GM23248 (cell line): ENCODE data around the gene NT5DC3. TPM values are rescaled to one million over a fixed set of nuclear protein-coding genes. Genes with fewer than 3 reads are reported as not detected.

Source experiments
- DNase-seq: peaks from one replicate; pipeline ENCODE4 v3.0.0-alpha.2; 2015
- H2AFZ ChIP-seq: fragments of 200-600 bp; sonication (generic); 2 replicates; pipeline ENCODE4 v1.6.1; 2016; ENCODE audit warnings: antibody characterized with exemption
- H3F3A ChIP-seq: fragments of 200-600 bp; sonication (generic); 2 replicates; pipeline ENCODE4 v1.6.1; 2016; ENCODE audit warnings: mild to moderate bottlenecking, antibody characterized with exemption, mixed run types; ENCODE audit not compliant: insufficient read depth
- H3K27ac ChIP-seq: fragments of 200-600 bp; sonication (generic); 2 replicates; pipeline ENCODE4 v1.5.1; 2016; ENCODE audit warnings: mild to moderate bottlenecking
- H3K27me3 ChIP-seq: fragments of 200-600 bp; sonication (generic); replicated peaks from 2 replicates; pipeline ENCODE4 v1.6.1; 2016; ENCODE audit warnings: mild to moderate bottlenecking; ENCODE audit not compliant: insufficient read depth
- H3K36me3 ChIP-seq: fragments of 200-600 bp; sonication (generic); 2 replicates; pipeline ENCODE4 v1.6.1; 2016; ENCODE audit warnings: low read depth, mild to moderate bottlenecking
- H3K4me1 ChIP-seq: fragments of 200-600 bp; sonication (generic); 2 replicates; pipeline ENCODE4 v1.6.1; 2016; ENCODE audit warnings: mild to moderate bottlenecking; ENCODE audit not compliant: insufficient read depth
- H3K4me2 ChIP-seq: fragments of 200-600 bp; sonication (generic); one replicate; pipeline ENCODE4 v1.6.1; 2016; ENCODE audit warnings: mild to moderate bottlenecking; ENCODE audit not compliant: unreplicated experiment
- H3K4me3 ChIP-seq: fragments of 200-600 bp; sonication (generic); 2 replicates; pipeline ENCODE4 v1.5.1; 2016; ENCODE audit warnings: mild to moderate bottlenecking
- H3K79me2 ChIP-seq: fragments of 200-600 bp; sonication (generic); 2 replicates; pipeline ENCODE4 v1.6.1; 2016; ENCODE audit warnings: mild to moderate bottlenecking; ENCODE audit not compliant: insufficient read depth
- H3K9ac ChIP-seq: fragments of 200-600 bp; sonication (generic); 2 replicates; pipeline ENCODE4 v1.6.1; 2016; ENCODE audit warnings: mild to moderate bottlenecking
- H3K9me2 ChIP-seq: fragments of 200-600 bp; sonication (generic); 2 replicates; pipeline ENCODE4 v1.6.1; 2016; ENCODE audit warnings: mixed run types, mild to moderate bottlenecking, moderate library complexity; ENCODE audit not compliant: insufficient read depth
- H3K9me3 ChIP-seq: fragments of 200-600 bp; sonication (generic); one replicate; pipeline ENCODE4 v1.6.1; 2017; ENCODE audit warnings: low read depth
- H4K20me1 ChIP-seq: fragments of 200-600 bp; sonication (generic); 2 replicates; pipeline ENCODE4 v1.6.0; 2016; ENCODE audit not compliant: insufficient read depth
- EZH2 ChIP-seq: fragments of 200-600 bp; sonication (generic); IDR thresholded peaks from 2 replicates; pipeline ENCODE4 v1.6.1; 2018; ENCODE audit warnings: antibody characterized with exemption, mild to moderate bottlenecking; ENCODE audit not compliant: insufficient read depth, poor library complexity, severe bottlenecking
- EZH2phosphoT487 ChIP-seq: fragments of 200-600 bp; sonication (generic); IDR thresholded peaks from 2 replicates; pipeline ENCODE4 v1.6.1; 2018; ENCODE audit warnings: antibody characterized with exemption, moderate library complexity, mild to moderate bottlenecking, low read depth; ENCODE audit not compliant: insufficient read depth
- WGBS, 2 experiments: methylation state at CpG; one replicate each; pipeline ENCODE4 v1.1.6; 2015 to 2017; ENCODE audit warnings: low lambda C conversion rate in 2 of 2, low coverage in 1 of 2; ENCODE audit errors: missing lambda C conversion rate in 2 of 2; 5-methylcytosine and 5-hydroxymethylcytosine counted together
- in situ Hi-C: fragments of 300-500 bp; cut with MboI; formaldehyde crosslinking; loops from 2 replicates; pipeline ENCODE4 v1.15.0; 2020
- polyA plus RNA-seq: library from polyadenylated mRNA; unstranded; fragments of >200 nt; fragmentation: Nextera tagmentation; extraction: Ambion mirVana; gene quantifications from 2 replicates; pipeline ENCODE4 v1.2.1, GENCODE V29; 2016
- total RNA-seq: library from RNA; depleted of rRNA; stranded (reverse); fragments of >200 nt; shearing (Covaris generic); gene quantifications from 2 replicates; pipeline ENCODE4 v1.2.3, GENCODE V29; 2014

NT5DC3 gene
- total and polyA plus RNA-seq, 2 experiments from 2014 or later: 3.4 to 5.2 TPM

DNA sequence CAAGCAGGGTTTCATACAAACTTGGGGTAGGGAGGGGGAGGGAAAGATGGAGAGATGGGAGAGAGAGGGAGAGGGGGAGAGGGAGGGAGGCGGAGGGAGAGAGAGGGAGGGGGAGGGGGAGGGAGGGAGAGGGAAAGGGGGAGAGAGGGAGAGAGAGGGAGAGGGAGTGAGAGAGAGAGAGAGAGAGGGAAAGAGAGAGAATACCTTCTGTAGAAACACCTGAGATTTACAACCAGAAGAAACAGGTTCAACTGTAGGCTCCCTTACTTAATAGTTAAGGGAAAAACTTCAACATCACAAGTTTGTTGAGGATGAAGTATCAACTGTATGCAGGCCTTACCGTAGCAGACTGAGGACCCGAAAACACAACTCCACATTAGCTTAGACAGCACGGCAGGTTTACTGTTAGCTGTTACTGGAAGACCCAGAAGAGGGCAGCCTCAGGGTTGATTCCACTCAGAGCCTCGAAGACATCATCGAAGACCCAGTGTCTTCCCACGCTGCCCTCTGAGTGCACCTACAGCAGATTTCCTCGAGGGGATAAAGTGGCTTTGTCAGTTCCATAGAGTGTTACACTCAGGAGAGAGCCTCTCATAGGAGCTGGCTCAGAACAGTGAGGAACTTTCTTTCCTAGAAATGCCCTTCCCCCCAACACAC is 72.4 kb downstream of the NT5DC3 start:
- Histone ChIP-seq H3K27me3 (no peaks in the 10 kb centered on the region), H3K9ac (no peak overlapping the region), H3F3A (no peaks in the 10 kb centered on the region), H3K4me3 (no peak overlapping the region), H3K9me3 (no peaks in the 10 kb centered on the region), H3K27ac (no peak overlapping the region), H3K4me2 (no peak overlapping the region), H3K36me3 (peaks cover 4% of the 10 kb centered on the region; the same call in 1 of the 2 replicates), H3K4me1 (no peaks in the 10 kb centered on the region), H3K9me2 (no peaks in the 10 kb centered on the region), H2AFZ (no peak overlapping the region), H3K79me2 (no peaks in the 10 kb centered on the region), H4K20me1 (no peaks in the 10 kb centered on the region)
- no peak for DNase-seq
- no peak for TF ChIP-seq EZH2
- no peak for TF ChIP-seq EZH2phosphoT487
- WGBS, 2 experiments: 96 to 98% methylated on average over 7 to 8 of the region's 8 CpGs
- in situ Hi-C loops: no loop called here

DNA sequence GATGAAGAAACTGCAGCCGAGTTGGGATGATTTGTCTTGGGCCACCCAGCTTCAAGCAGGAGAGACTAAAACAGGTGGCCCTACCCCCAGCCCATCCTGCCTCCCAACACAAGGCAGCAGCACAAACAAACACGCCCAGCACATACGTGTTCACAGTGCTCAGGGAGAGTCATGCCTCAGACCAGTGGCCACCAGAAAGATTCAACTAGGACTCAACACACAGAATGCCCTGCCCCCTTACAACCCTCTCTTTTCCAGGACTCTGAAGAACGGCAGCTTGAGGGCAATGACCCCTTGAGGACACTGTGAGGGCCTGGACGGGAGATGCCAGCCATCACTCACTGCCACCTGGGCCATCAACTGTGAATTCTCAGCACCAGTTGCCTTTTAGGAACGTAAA is 75.0 kb downstream of the NT5DC3 start:
- Histone ChIP-seq H4K20me1 (no peaks in the 10 kb centered on the region), H3K36me3 (peaks cover 4% of the 10 kb centered on the region; the same call in 1 of the 2 replicates), H3K27ac (no peak overlapping the region), H2AFZ (no peak overlapping the region), H3K4me3 (no peak overlapping the region), H3F3A (no peaks in the 10 kb centered on the region), H3K4me2 (no peak overlapping the region), H3K9me3 (no peaks in the 10 kb centered on the region), H3K79me2 (no peaks in the 10 kb centered on the region), H3K27me3 (no peaks in the 10 kb centered on the region), H3K9ac (no peak overlapping the region), H3K4me1 (no peaks in the 10 kb centered on the region), H3K9me2 (no peaks in the 10 kb centered on the region)
- 95 to 99% methylated on average over 6 of the region's 6 CpGs for WGBS, 2 experiments
- in situ Hi-C loops: no loop called here
- DNase-seq: no peak
- no peak for TF ChIP-seq EZH2

DNA sequence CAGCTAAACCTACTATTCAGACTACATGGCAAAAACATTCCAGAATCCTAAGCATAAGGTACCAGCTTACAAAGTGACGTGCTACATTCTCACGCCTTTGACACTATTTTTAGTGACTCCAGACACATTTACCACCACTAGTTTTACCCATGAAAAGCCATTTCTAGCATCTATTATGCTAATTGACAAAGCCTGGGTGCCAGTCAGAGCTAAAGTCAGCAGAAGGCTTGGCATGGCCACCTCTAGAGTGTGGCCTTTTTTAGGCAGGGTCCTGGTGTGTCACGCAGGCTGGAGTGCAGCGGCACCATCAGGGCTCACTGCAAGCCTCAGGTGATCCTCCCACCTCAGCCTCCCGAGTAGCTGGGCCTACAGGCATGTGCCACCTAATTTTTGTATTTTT is 75.7 kb downstream of the NT5DC3 start:
- Histone ChIP-seq H4K20me1 (no peaks in the 10 kb centered on the region), H3K27ac (no peak overlapping the region), H3F3A (no peaks in the 10 kb centered on the region), H2AFZ (no peak overlapping the region), H3K4me3 (no peak overlapping the region), H3K9ac (no peak overlapping the region), H3K9me3 (no peaks in the 10 kb centered on the region), H3K27me3 (no peaks in the 10 kb centered on the region), H3K9me2 (no peaks in the 10 kb centered on the region), H3K36me3 (peaks cover 4% of the 10 kb centered on the region; the same call in 1 of the 2 replicates), H3K4me2 (no peak overlapping the region), H3K4me1 (no peaks in the 10 kb centered on the region), H3K79me2 (no peaks in the 10 kb centered on the region)
- 98 to 99% methylated on average over 5 of the region's 5 CpGs for WGBS, 2 experiments
- DNase-seq: no peak
- TF ChIP-seq EZH2phosphoT487 (no peak), EZH2 (no peak)
- in situ Hi-C loops: no loop called here

- no peaks in the 10 kb centered on the region for H3K9me2 ChIP-seq
- TF ChIP-seq EZH2: no peak
- no peak for TF ChIP-seq EZH2phosphoT487
- H3K4me3 ChIP-seq: no peak overlapping the region
- no peaks in the 10 kb centered on the region for H4K20me1 ChIP-seq
- no peaks in the 10 kb centered on the region for H3K4me1 ChIP-seq
- H3K9me3 ChIP-seq: no peaks in the 10 kb centered on the region
- no peaks in the 10 kb centered on the region for H3K79me2 ChIP-seq
- H3K27ac ChIP-seq: no peak overlapping the region
- no peak overlapping the region for H3K4me2 ChIP-seq
- peaks cover 4% of the 10 kb centered on the region; the same call in 1 of the 2 replicates for H3K36me3 ChIP-seq
- H3K27me3 ChIP-seq: no peaks in the 10 kb centered on the region
- no peak overlapping the region for H2AFZ ChIP-seq
- 77 to 90% methylated on average over 5 of the region's 5 CpGs for WGBS, 2 experiments
- in situ Hi-C loops: no loop called here
- H3K9ac ChIP-seq: no peak overlapping the region
- no peaks in the 10 kb centered on the region for H3F3A ChIP-seq
- DNase-seq: no peak
Observed at GRCh38 chr12:103762473-103762872, 78.6 kb downstream of the NT5DC3 start.
